NCI-H774 (cell line): ENCODE measurements around the gene DENND2A.
A peak's percentile ranks its signal among the peaks of the same experiment; 100 is the strongest.
"Not testable (repeated sequence)": the region's sequence is repeated elsewhere in the genome, so short reads cannot be mapped to it uniquely, and the experiment has no call there.

Source experiments
- DNase-seq: peaks from one replicate; lab custom pipeline; 2025; lab: John Stamatoyannopoulos, UW

DENND2A gene

GRCh38 chr7:140646931-140647647 lies 6.5 kb upstream of the DENND2A start:
- peak; percentile 4 for DNase-seq

GRCh38 chr7:140645166-140645900 lies 4.7 kb upstream of the DENND2A start:
- DNase-seq, result no peak

DNA sequence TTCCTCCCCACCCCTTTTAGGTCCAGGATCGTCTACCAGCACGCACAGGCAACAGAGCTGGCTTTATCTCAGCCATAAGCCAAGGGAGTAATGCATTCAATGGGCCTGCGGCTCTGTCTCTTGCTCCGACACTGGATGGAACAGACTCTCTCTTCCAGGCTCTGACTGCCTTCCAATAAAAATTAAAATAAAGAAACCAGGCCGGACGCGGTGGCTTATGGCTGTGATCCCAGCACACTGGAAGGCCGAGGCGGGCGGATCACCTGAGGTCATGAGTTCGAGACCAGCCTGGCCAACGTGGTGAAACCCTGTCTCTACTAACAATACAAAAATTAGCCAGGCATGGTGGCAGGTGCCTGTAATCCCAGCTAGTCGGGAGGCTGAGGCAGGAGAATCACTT lies 4.1 kb upstream of the DENND2A start:
- not testable (repeated sequence) for DNase-seq

- DNase-seq, result no peak
Measured at GRCh38 chr7:140643416-140643815, 2.8 kb upstream of the DENND2A start.

GRCh38 chr7:140641524-140642195 lies 1.0 kb upstream of the DENND2A start:
- DNase-seq, result no peak

DNA sequence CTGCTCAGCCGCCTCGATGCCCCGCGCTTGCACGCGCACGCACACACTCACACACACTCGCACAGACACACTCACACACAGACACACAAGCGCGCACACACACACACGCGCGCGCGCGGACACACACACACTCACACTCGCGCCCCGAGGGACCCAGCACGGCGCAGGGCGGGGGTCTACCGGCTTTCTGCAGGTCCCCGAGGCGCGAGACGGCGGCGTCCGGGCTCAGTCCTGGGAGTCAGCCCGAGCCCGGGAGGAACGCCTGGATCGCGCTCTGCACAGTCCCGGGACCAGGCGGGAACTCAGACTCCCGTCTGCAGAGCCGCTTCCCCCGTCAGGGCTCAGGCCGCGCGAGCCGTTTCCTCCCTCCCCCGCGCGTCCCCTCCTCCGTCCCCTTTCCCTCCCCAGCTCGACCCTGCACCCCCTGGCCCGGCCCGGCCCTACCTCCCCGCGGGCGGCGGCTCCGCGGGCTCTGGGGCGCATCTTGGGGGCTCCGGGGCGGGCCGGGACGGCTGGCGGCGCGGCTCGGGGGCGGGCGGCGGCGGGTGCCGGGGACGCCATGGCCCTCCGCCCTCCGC lies 464 bp downstream of the DENND2A start:
- peak; percentile 19 for DNase-seq

GRCh38 chr7:140639366-140640053 lies 1.1 kb downstream of the DENND2A start:
- DNase-seq, result no peak

GRCh38 chr7:140638173-140638791 lies 2.3 kb downstream of the DENND2A start:
- DNase-seq, result no peak

- no peak for DNase-seq
Measured at GRCh38 chr7:140637400-140637799, 3.2 kb downstream of the DENND2A start.

DNA sequence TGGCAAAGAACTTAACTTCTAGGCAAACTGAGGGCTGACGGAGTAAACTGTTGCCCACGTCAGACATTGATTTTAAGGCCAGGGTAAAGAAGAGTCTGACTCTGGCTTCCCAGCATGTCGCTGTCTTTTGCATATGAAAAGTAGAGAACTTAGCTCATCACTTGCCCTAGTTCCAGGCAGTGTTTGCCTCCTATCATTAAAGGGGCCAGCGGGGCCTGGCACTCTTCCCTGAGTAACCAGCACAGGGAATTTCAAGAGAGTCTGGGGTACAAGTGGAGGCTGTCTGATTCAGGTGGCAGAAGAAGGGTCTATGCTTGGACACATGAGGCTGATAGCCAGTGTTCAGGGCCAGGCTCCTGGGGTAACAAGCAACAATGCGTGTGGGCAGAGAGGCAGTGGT lies 4.8 kb downstream of the DENND2A start:
- DNase-seq, result no peak

GRCh38 chr7:140635345-140635744 lies 5.3 kb downstream of the DENND2A start:
- DNase-seq, result no peak

DNA sequence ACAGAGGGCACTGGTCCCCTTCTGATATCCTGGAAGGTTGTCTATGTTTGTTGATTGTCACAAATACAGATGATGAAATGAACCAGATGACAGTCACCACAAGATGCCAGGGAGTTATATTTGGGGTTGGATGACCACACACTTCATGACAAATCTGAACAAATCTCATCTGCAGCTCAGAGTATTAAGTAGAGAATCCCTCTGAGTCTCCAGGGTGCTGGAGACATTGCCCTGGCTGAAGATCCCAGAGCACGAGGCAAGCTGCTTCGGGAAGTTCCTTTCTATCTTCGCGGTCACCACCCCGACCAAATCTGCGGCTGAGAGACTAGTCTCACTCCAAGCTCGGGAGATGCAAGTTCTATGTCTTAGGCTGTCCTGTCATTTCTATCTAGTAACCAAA lies 9.0 kb downstream of the DENND2A start:
- no peak for DNase-seq

DNA sequence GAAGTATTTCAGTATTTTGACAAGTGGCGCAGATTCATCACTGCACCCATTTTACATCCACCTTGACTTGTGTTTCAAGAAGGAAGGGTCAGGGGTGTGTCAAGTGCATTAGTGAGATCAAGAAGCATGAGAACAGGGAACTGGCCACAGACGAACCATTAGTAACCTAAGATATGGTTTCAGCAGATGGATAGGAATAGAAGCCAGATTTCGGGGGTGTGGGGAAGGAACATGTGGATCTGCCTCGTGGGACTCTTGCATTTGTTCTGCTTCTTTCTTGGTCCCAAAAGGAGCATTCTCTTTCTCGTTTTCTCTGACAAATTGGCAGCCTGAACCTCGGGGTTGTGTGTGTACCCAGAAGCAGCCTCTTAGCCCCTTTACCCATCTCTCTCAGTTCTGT lies 9.6 kb downstream of the DENND2A start:
- DNase-seq, result no peak

DNA sequence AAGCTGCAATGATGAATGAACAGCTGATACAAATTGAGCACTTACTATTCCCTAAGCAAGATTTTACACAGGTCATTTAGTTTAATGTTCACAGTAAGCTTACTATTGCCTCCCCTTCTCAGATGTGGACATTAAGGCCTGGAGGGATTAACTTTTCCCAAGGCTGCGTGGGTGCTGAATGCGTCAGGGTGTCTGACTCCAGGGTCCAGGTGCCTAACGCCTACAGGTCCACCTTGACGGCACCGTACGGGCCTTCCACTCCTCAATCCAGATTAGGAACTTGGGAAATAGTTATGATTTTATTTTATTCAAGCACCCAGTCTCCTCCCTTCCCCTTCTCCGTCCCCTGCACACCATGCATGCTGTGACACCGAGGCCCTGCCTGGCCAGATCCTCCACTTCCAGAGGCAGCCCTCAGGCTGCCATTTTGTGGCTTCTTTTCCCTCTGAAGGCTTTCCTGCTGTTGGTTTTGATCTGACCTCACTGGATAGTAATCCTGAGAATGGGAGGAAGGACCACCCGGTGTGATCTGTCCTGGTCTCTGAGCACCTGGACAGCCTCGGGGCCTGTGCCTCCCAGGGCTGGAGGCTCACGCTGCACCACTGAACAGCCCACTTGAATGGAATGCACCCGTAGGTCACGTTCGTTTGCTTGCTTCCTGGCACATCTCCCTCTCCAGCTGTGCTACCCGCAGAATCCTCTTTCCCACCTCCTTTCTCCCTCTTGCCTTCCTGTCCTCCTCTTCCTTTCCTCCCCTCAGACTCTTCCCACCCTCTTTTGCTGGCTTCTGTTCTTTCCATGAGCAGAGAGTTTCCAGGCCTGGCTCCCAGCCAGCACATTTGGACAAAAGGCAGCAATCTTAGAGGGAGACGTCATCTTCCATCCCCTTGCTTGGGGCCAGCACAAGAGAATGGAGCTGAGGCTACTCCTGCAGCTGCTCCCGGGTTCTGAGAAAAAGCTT lies 14.4 kb downstream of the DENND2A start:
- DNase-seq, result peak; percentile 46

DNA sequence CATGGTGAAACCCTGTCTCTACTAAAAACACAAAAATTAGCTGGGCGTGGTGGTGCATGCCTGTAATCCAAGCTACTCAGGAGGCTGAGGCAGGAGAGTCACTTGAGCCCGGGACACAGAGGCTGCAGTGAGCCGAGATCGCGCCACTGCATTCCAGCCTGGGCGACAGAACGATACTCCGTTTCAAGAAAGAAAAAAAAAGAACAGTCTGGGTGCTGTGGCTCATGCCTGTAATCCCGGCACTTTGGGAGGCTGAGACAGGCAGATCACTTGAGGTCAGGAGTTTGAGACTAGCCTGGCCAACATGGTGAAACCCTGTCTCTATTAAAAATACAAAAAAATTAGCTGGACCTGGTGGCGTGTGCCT lies 15.4 kb downstream of the DENND2A start:
- DNase-seq, result not testable (repeated sequence)

DNA sequence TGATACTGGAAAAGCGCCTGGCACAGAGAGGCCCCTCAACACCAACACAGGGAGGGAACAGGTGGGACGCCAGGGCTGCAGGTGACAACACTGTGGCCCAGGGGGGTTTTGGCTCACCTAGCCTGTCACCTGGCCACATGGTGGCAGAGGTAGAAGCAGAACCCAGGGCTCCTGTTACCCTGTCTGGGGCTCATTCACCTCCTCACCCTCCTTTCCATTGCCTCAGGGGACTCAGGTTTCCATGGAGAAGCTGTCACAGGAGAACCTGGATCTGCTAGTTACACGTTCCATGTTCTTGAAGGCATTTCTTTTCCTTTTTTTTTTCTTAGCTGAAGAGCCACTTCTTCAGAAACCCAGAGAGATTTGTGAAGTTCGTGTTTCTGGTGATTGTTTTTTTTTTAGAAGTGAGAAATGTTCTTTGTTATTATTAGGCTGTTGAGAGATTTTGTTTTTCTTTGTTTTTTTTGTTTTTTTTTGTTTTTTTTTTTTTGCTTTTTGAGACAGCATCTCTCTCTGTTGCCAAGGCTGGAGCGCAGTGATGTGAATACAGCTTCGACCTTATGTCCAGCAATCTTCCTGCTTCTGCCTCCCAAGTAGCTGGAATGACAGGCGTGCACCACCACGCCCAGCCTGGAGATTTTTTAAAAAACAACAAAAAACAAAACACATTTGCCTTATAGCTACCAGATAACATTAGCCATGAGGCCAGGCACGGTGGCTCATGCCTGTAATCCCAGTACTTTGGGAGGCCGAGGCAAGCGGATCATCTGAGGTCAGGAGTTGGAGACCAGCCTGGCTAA lies 16.0 kb downstream of the DENND2A start:
- DNase-seq, result no peak

GRCh38 chr7:140623980-140624379 lies 16.6 kb downstream of the DENND2A start:
- no peak for DNase-seq

DNA sequence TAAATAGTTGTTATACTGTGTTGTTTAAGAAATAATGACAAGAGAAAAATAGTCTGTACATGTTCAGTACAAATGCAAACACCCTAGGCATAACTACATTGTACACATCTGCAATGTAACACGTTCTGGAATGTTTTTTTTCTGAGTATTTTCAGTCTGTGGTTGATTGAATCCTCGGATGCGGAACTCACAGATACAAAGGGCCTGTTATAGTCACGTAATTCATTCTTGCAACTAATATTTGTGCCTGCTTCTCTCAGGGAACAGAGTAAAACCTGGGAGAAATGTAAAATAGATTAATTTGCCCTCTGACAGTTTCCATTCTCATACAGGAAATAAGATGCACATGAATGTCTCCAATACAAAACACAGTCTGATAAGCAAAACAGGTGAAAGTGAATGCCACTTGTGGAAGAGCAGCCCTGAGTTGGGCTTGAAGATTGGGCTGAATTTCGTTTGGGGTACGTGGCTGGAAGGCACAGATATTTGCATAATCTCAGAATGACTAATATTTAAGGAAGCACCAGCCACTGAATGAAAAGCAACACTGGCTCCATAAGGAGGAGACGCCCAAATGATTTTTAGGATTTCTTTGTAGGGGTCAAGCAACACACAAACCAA lies 19.1 kb downstream of the DENND2A start:
- no peak for DNase-seq

DNA sequence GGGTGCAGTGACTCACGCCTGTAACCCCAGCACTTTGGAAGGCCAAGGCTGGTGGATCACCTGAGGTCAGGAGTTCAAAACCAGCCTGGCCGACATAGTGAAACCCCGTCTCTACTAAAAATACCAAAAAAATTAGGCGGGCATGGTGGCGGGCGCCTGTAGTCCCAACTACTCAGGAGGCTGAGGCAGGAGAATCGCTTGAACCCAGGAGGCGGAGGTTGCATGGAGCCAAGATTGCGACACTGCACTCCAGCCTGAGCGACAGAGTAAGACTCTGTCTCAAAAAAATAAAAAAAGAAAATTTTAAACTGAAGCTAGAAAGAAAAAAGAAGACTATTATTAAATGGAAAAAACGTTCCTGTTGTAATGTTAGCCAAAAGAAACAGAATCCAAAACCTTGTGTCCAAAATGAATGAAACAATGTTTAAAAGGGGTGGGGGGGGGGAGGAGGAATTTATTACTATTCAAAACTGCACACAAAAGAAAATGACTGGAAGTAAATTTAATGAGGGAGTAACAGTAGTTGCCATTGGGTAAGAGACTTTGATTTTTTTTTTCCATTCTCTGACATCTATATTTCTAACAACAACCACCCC lies 20.6 kb downstream of the DENND2A start:
- DNase-seq, result not testable (repeated sequence)
